C4-2B (cell line): Measurements from ENCODE around the gene TMC4.

Source experiments
- ZFX ChIP-seq: fragments of 450-650 bp; IDR thresholded peaks from 2 replicates; pipeline ENCODE4 v1.6.1; 2017
- TF ChIP-seq, protein P1 (sequence below): fragments of 450-650 bp; conservative IDR thresholded peaks from 2 replicates; pipeline ENCODE4 v1.5.1; 2017; ENCODE audit warnings: mild to moderate bottlenecking

DNA sequence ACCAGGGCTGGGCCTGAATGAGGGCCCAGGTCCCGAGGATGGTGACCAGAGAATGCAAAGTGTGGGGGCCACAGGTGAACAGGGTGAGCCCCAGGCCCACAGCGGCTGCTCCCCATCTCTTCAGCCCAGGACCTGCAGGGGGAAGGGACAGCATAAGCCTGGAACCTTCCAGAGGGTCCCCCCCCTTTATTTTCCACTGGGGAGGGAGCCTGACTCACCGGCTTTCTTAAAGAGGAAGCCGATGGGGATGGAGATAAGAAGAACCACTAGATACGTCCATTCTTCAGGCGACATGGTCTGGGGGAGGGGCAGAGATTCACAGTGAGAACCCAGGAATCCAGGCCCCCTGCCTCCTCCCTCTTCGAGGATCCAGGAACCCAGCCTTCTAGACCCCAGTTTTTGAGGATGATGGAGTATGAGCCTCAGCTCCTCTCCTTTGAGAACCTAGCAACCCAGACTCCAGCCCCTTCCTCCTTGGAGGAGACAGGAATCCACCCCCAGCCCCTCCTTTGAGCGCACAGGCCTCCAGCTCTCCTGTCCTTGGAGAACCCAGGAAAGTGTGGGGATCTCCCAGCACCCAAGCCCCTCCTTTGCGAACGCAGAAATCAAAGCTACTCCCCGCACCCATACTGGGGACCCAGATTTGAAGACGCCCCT lies 15.4 kb upstream of the TMC4 start:
- TF ChIP-seq, protein P1, sequence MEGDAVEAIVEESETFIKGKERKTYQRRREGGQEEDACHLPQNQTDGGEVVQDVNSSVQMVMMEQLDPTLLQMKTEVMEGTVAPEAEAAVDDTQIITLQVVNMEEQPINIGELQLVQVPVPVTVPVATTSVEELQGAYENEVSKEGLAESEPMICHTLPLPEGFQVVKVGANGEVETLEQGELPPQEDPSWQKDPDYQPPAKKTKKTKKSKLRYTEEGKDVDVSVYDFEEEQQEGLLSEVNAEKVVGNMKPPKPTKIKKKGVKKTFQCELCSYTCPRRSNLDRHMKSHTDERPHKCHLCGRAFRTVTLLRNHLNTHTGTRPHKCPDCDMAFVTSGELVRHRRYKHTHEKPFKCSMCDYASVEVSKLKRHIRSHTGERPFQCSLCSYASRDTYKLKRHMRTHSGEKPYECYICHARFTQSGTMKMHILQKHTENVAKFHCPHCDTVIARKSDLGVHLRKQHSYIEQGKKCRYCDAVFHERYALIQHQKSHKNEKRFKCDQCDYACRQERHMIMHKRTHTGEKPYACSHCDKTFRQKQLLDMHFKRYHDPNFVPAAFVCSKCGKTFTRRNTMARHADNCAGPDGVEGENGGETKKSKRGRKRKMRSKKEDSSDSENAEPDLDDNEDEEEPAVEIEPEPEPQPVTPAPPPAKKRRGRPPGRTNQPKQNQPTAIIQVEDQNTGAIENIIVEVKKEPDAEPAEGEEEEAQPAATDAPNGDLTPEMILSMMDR: no peak
- TF ChIP-seq ZFX: no peak
